ENCODE results near the gene RPL32.
"Not testable (repeated sequence)": the region's sequence is repeated elsewhere in the genome, so short reads cannot be mapped to it uniquely, and the experiment has no call there.

RPL32 gene

GRCh38 chr3:12807601-12808359 is 33.6 kb downstream of the RPL32 start:
- DNase-seq, result no peak

GRCh38 chr3:12807066-12807465 is 34.3 kb downstream of the RPL32 start:
- no peak for DNase-seq

DNA sequence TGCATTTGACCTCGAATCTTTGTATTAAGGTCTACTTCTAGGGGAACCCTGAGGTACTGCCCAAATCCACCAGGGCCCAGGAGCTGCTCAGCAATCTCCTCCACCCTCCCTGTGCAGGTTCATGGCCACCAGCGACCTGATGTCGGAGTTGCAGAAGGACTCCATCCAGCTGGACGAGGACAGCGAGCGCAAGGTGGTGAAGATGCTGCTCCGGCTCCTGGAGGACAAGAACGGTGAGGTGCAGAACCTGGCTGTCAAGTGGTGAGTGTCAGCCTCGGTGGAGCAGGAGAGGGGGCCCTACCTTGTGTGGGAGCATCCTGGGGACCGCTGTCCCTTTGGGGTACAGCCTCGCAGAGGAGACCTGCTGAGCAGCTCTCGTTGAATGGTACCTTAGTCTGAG is 38.0 kb downstream of the RPL32 start:
- DNase-seq, result no peak

- no peak for DNase-seq
These were observed 41.6 kb downstream of the RPL32 start for GRCh38 chr3:12799525-12800440.

- no peak for DNase-seq
These were observed 42.7 kb downstream of the RPL32 start for GRCh38 chr3:12798559-12799179.

- DNase-seq, result no peak
These were observed 43.3 kb downstream of the RPL32 start for GRCh38 chr3:12797892-12798558.

GRCh38 chr3:12797124-12797891 is 44.1 kb downstream of the RPL32 start:
- DNase-seq, result no peak

DNA sequence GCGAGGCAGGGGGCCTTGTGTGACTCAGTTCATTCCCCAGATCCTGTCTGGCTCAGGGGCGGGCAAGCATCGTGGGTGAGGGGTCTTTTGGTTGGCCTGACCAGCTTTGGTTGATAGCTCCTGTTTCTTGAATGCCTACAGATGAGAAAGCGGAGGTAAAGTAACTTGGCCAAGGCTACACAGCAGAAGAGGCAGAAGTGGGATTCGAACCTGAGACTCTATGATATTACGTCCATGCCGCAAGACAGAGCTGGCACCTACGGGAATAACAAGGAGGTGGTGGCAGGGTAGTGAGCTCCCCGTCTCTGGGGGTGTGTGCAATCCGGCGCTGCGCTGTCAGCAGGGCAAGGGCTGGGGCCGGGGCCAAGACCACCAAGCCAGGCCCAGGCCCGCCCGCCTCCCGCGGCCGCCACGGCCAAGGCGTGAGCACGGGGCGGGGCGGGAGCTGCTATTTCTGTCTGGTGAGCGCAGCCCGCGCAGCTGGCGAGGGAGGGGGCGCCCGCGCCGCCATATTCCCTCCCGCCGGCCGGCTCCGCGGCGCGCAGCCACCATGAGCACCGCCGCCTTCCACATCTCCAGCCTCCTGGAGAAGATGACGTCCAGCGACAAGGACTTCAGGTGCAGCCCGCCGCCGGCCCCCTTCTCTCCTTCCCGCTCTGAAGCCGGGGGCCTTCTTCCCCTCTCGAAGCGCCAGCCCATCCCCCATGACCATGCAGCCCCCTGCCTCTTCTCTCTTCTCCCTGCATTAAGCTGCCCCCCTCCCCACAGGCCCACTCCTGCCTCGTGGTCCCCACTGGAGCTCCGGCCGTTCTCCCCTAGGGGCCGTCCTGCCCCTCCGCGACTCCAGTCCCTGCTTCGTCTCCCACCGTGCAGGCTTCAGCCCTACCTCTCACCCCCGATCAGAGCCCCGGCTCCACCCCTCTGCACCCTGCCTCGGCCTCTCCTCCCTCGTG is 44.9 kb downstream of the RPL32 start, which contains the start of gene CAND2:
CAND2 (plus strand) TSS at position 510 of the 953 bp plus-strand sequence; CDS start at position 551, 41 bp downstream.
- DNase-seq, result peak; percentile 16

DNA sequence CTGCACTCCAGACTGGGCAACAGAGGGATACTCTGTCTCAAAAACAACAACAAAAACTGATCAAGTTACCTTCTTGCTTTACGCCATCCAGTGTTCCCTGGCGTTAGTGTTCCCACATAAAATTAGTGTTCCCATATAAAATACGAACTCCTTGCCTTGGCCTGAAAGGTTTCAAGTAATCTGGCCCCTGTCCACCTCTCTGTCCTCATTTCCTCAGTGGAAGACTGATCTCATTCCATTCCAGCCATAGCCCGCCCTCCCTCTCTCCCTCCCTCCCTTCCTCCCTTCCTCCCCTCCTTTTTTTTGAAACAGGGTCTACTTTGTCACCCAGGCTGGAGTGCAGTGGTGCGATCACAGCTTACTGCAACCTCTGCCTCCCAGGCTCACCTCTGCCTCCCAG is 47.7 kb downstream of the RPL32 start:
- no peak for DNase-seq

DNA sequence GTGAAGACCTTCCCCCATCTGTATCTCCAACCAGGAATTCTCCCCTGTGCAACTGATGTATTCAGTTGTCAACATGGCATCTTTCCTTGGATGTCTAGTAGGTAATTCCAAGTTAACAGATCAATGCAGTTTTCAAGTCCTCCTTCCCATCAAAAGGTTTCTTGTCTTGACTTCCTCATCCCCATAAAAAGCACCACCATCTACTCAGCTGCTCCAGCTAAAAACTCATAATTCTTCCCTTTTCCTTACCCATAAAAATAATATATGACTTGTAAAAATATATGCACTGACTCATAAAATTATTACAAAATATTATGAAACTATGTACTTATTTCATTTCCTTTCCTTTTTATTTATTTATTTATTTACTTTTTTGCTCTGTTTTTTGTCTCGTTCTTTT is 49.9 kb downstream of the RPL32 start:
- DNase-seq, result no peak

- not testable (repeated sequence) for DNase-seq
These were observed 53.2 kb downstream of the RPL32 start for GRCh38 chr3:12787967-12788690.

GRCh38 chr3:12787346-12787745 is 54.0 kb downstream of the RPL32 start:
- DNase-seq, result not testable (repeated sequence)

- no peak for DNase-seq
These were observed 56.3 kb downstream of the RPL32 start for GRCh38 chr3:12785096-12785495.
